GM18858 (cell line): ENCODE results near the gene MED13L.
"Not testable (repeated sequence)": the region's sequence is repeated elsewhere in the genome, so short reads cannot be mapped to it uniquely, and the experiment has no call there.

Source experiments
- ATAC-seq: cut with Tn5 transposase; IDR thresholded peaks from one replicate; pipeline ENCODE4 v1.9.1; 2021; ENCODE audit not compliant: unreplicated experiment

The MED13L gene

GRCh38 chr12:116304621-116305020 is 27.1 kb upstream of the MED13L start:
- no peak for ATAC-seq

- no peak for ATAC-seq
These were observed 26.4 kb upstream of the MED13L start for GRCh38 chr12:116303929-116304328.

GRCh38 chr12:116303066-116303465 is 25.6 kb upstream of the MED13L start:
- ATAC-seq, result no peak

- ATAC-seq, result no peak
These were observed 24.9 kb upstream of the MED13L start for GRCh38 chr12:116302166-116303058.

GRCh38 chr12:116301621-116302020 is 24.1 kb upstream of the MED13L start:
- ATAC-seq, result no peak

- no peak for ATAC-seq
These were observed 22.3 kb upstream of the MED13L start for GRCh38 chr12:116299665-116300328.

GRCh38 chr12:116299064-116299463 is 21.6 kb upstream of the MED13L start:
- no peak for ATAC-seq

GRCh38 chr12:116298578-116298977 is 21.1 kb upstream of the MED13L start:
- ATAC-seq, result no peak

GRCh38 chr12:116297224-116297834 is 19.8 kb upstream of the MED13L start:
- no peak for ATAC-seq

- no peak for ATAC-seq
These were observed 18.1 kb upstream of the MED13L start for GRCh38 chr12:116295327-116296263.

GRCh38 chr12:116294454-116295165 is 17.1 kb upstream of the MED13L start:
- ATAC-seq, result no peak

- no peak for ATAC-seq
These were observed 16.4 kb upstream of the MED13L start for GRCh38 chr12:116293687-116294453.

- no peak for ATAC-seq
These were observed 13.7 kb upstream of the MED13L start for GRCh38 chr12:116291218-116291617.

- ATAC-seq, result no peak
These were observed 11.2 kb upstream of the MED13L start for GRCh38 chr12:116288735-116289134.

GRCh38 chr12:116287842-116288301 is 10.4 kb upstream of the MED13L start:
- no peak for ATAC-seq

- ATAC-seq, result no peak
These were observed 6.9 kb upstream of the MED13L start for GRCh38 chr12:116284396-116284795.

GRCh38 chr12:116283881-116284280 is 6.4 kb upstream of the MED13L start:
- ATAC-seq, result not testable (repeated sequence)

GRCh38 chr12:116282371-116283286 is 5.1 kb upstream of the MED13L start:
- ATAC-seq, result no peak
